Right cardiac atrium (tissue), 5 donors: ENCODE results near the gene GRAMD4. TPM values are rescaled to one million over a fixed set of nuclear protein-coding genes. Genes with fewer than 3 reads are reported as not detected.

Source experiments
- ATAC-seq, 2 donors: fragments of 200-7000 bp; cut with Tn5 transposase; one replicate each; pipeline versions ENCODE4 v1.8.0 to v1.9.1; 2020; ENCODE audit warnings: moderate library complexity in 2 of 2, mild to moderate bottlenecking in 1 of 2
- DNase-seq, 3 donors: peaks; one replicate each; pipeline ENCODE4 v3.0.0-alpha.2; 2020
- H3K27ac ChIP-seq: one replicate; pipeline ENCODE4 v1.5.1; 2013; ENCODE audit warnings: mild to moderate bottlenecking, low read length, control low read depth, moderate library complexity
- H3K27me3 ChIP-seq: one replicate; pipeline ENCODE4 v1.6.1; 2013; ENCODE audit not compliant: control insufficient read depth, insufficient read depth
- H3K4me1 ChIP-seq: one replicate; pipeline ENCODE4 v1.6.1; 2013; ENCODE audit warnings: low read length; ENCODE audit not compliant: control insufficient read depth, insufficient read depth
- H3K4me3 ChIP-seq: one replicate; pipeline ENCODE4 v1.5.1; 2013; ENCODE audit warnings: low read length, control low read depth
- H3K9me3 ChIP-seq: one replicate; pipeline ENCODE4 v1.6.1; 2013; ENCODE audit warnings: low read length; ENCODE audit not compliant: control insufficient read depth
- WGBS: extraction: QIAGEN DNeasy Blood & Tissue Kit; methylation state at CpG from one replicate; pipeline ENCODE4 v1.1.7; 2013; 5-methylcytosine and 5-hydroxymethylcytosine counted together
- intact Hi-C, 4 donors: fragments of 100-400 bp; cut with DNase I; formaldehyde crosslinking; loops; one replicate each; pipeline versions ENCODE4 v1.11.0 to v1.14.0; 2022 to 2023
- polyA plus RNA-seq: library from polyadenylated mRNA; stranded (reverse); fragments of 200-250 nt; gene quantifications from one replicate; pipeline ENCODE4 v1.2.3, GENCODE V29; 2013
- total RNA-seq, 4 donors: library from RNA; stranded (reverse); fragmentation: NEBNext Ultra II Directional; extraction: Animal tissue kit (Norgen Biotek cat#: 25700); gene quantifications; one replicate each; pipeline ENCODE4 v1.2.1, GENCODE V29; 2021
- donor health status: healthy with polysubstance abuse.
- donor health status: DM: no; HTN: yes; CAD: no.
- donor health status: DM: no; HTN: no; CAD: no.
- donor health status: DM: no; HTN: yes; CAD: no; lungs with severe emphysema.
- donor health status: DM: yes; HTN: yes; CAD: no.

The GRAMD4 gene
- total and polyA plus RNA-seq, 5 donors, result 31.6 to 106 (median 81.5) TPM

- H3K4me3 ChIP-seq, result no peak overlapping the region
- H3K4me1 ChIP-seq, result peaks cover 26% of the 10 kb centered on the region
- H3K27me3 ChIP-seq, result no peaks in the 10 kb centered on the region
- peak in 1 of 3 donors; percentile 49 for DNase-seq
- peak overlapping the region; percentile 6 for H3K27ac ChIP-seq
- no peak for ATAC-seq
- no peaks in the 10 kb centered on the region for H3K9me3 ChIP-seq
- intact Hi-C loops, result no loop called here
- 69% methylated on average over 8 of the region's 8 CpGs for WGBS
Observed at GRCh38 chr22:46653596-46653995, 33.4 kb downstream of the GRAMD4 start.

GRCh38 chr22:46654426-46654825 is 34.2 kb downstream of the GRAMD4 start:
- no peaks in the 10 kb centered on the region for H3K9me3 ChIP-seq
- peaks cover 20% of the 10 kb centered on the region for H3K4me1 ChIP-seq
- H3K27me3 ChIP-seq, result no peaks in the 10 kb centered on the region
- H3K27ac ChIP-seq, result no peak overlapping the region
- 80% methylated on average over 17 of the region's 17 CpGs for WGBS
- H3K4me3 ChIP-seq, result no peak overlapping the region
- intact Hi-C loops, result no loop called here
- DNase-seq (peak in 1 of 3 donors; percentile 58), ATAC-seq (no peak)

GRCh38 chr22:46654927-46655595 is 34.9 kb downstream of the GRAMD4 start:
- no peaks in the 10 kb centered on the region for H3K27me3 ChIP-seq
- H3K4me1 ChIP-seq, result peaks cover 17% of the 10 kb centered on the region
- intact Hi-C loops, result no loop called here
- no peak for ATAC-seq
- no peak overlapping the region for H3K27ac ChIP-seq
- no peak overlapping the region for H3K4me3 ChIP-seq
- 89% methylated on average over 14 of the region's 14 CpGs for WGBS
- no peaks in the 10 kb centered on the region for H3K9me3 ChIP-seq
- DNase-seq, result peak in 1 of 3 donors; percentile 55

- DNase-seq (peak in 1 of 3 donors; percentile 58), ATAC-seq (no peak)
- intact Hi-C loops, result no loop called here
- 87% methylated on average over 26 of the region's 26 CpGs for WGBS
- Histone ChIP-seq H3K27me3 (no peaks in the 10 kb centered on the region), H3K27ac (no peak overlapping the region), H3K4me3 (no peak overlapping the region), H3K9me3 (no peaks in the 10 kb centered on the region), H3K4me1 (peaks cover 17% of the 10 kb centered on the region)
Observed at GRCh38 chr22:46655861-46656608, 35.8 kb downstream of the GRAMD4 start.

GRCh38 chr22:46656856-46657654 is 36.9 kb downstream of the GRAMD4 start:
- Histone ChIP-seq H3K27ac (no peak overlapping the region), H3K4me3 (no peak overlapping the region), H3K27me3 (no peaks in the 10 kb centered on the region), H3K9me3 (no peaks in the 10 kb centered on the region), H3K4me1 (peaks cover 12% of the 10 kb centered on the region)
- intact Hi-C loops, result no loop called here
- WGBS, result 90% methylated on average over 15 of the region's 15 CpGs
- ATAC-seq (no peak), DNase-seq (peak in 1 of 3 donors; percentile 41)

- no peak for ATAC-seq
- peaks cover 11% of the 10 kb centered on the region for H3K4me1 ChIP-seq
Observed at GRCh38 chr22:46657655-46657953, 37.4 kb downstream of the GRAMD4 start.

GRCh38 chr22:46657996-46658947 is 38.1 kb downstream of the GRAMD4 start:
- Histone ChIP-seq H3K27ac (no peak overlapping the region), H3K4me1 (peaks cover 5% of the 10 kb centered on the region), H3K27me3 (no peaks in the 10 kb centered on the region), H3K9me3 (no peaks in the 10 kb centered on the region), H3K4me3 (no peak overlapping the region)
- WGBS, result 90% methylated on average over 37 of the region's 37 CpGs
- peak; percentile 14 to 57 (median 52) for DNase-seq
- no peak for ATAC-seq
- intact Hi-C loops, result no loop called here

More at GRCh38 chr22:46657655-46657953, 37.4 kb downstream of the GRAMD4 start:
- no peak overlapping the region for H3K4me3 ChIP-seq
- no peaks in the 10 kb centered on the region for H3K9me3 ChIP-seq
- 96% methylated on average over 10 of the region's 10 CpGs for WGBS
- intact Hi-C loops, result no loop called here
- no peaks in the 10 kb centered on the region for H3K27me3 ChIP-seq
- no peak for DNase-seq
- H3K27ac ChIP-seq, result no peak overlapping the region

- 94% methylated on average over 14 of the region's 14 CpGs for WGBS
- Histone ChIP-seq H3K4me3 (no peak overlapping the region), H3K4me1 (no peaks in the 10 kb centered on the region), H3K9me3 (no peaks in the 10 kb centered on the region), H3K27ac (no peak overlapping the region), H3K27me3 (no peaks in the 10 kb centered on the region)
- no peak for ATAC-seq
- DNase-seq, result peak; percentile 7 to 34 (median 16)
- intact Hi-C loops, result no loop called here
Observed at GRCh38 chr22:46659059-46659790, 39.0 kb downstream of the GRAMD4 start.

GRCh38 chr22:46659791-46660186 is 39.6 kb downstream of the GRAMD4 start:
- intact Hi-C loops, result no loop called here
- ATAC-seq, result no peak
- H3K27ac ChIP-seq, result no peak overlapping the region

More at GRCh38 chr22:46659791-46660186, 39.6 kb downstream of the GRAMD4 start:
- Histone ChIP-seq H3K9me3 (no peaks in the 10 kb centered on the region), H3K4me3 (no peak overlapping the region), H3K27me3 (no peaks in the 10 kb centered on the region), H3K4me1 (no peaks in the 10 kb centered on the region)
- peak in 2 of 3 donors; percentile 6 to 42 for DNase-seq
- 94% methylated on average over 12 of the region's 12 CpGs for WGBS
